GM21717 (cell line): ENCODE measurements around the gene HHATL.

ENCODE experiments used
- ATAC-seq: cut with Tn5 transposase; IDR thresholded peaks from one replicate; pipeline ENCODE4 v1.9.1; 2021; ENCODE audit warnings: mild to moderate bottlenecking, moderate library complexity; ENCODE audit not compliant: unreplicated experiment

Gene HHATL

DNA sequence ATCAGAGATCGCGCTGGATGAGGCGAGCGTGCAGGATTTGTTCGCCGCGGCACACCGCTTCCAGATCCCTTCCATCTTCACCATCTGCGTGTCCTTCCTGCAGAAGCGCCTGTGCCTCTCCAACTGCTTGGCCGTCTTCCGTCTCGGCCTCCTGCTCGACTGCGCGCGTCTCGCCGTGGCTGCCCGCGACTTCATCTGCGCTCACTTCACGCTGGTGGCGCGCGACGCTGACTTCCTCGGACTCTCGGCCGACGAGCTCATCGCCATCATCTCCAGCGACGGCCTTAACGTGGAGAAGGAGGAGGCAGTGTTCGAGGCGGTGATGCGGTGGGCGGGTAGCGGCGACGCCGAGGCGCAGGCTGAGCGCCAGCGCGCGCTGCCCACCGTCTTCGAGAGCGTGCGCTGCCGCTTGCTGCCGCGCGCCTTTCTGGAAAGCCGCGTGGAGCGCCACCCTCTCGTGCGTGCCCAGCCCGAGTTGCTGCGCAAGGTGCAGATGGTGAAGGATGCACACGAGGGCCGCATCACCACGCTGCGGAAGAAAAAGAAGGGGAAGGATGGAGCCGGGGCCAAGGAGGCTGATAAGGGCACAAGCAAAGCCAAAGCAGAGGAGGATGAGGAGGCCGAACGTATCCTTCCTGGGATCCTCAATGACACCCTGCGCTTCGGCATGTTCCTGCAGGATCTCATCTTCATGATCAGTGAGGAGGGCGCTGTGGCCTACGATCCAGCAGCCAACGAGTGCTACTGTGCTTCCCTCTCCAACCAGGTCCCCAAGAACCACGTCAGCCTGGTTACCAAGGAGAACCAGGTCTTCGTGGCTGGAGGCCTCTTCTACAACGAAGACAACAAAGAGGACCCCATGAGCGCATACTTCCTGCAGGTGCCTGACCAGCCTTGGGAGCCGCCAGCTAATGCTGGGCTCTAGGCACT, 16.4 kb downstream of the HHATL start:
- no peak for ATAC-seq

GRCh38 chr3:42685363-42685881, 17.2 kb downstream of the HHATL start, which contains the start of gene KLHL40:
TSS of gene KLHL40 (plus strand) at chr3:42685537. CDS start at chr3:42685619, 82 bp downstream.
- ATAC-seq = no peak

DNA sequence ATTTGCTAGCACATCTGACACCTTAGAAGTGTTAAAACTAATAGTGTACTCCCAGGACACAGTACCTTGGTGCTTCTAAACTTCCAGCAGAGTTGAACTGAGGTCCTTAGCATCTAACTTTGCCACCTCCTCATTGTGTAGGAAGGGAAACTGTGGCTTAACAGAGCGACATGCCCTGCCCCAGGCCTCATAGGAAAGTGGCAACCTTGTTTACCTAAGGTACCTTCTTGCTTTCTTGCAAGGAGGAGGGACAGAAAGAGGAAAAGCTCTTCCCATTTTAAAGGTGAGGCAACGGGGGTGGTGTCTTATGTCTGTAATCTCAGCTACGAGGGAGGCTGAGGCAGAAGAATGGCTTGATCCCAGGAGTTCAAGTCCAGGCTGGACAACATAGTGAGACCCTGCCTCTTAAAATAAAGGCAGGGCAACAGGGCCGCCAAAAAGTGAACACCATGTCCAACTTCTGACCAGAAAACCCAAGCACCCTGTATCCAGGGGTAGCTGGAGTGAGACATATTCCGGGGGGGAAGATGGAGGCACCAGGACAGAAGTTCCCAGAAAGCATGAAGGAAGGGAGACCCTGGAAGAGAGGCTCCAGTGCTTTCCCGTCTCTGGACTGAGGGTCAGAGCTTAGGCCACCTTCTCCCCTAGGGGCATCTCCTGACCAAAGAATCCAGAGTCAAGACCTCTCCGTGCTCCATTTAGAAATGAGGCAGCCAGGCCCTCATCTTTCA, 17.8 kb downstream of the HHATL start:
- no peak for ATAC-seq

DNA sequence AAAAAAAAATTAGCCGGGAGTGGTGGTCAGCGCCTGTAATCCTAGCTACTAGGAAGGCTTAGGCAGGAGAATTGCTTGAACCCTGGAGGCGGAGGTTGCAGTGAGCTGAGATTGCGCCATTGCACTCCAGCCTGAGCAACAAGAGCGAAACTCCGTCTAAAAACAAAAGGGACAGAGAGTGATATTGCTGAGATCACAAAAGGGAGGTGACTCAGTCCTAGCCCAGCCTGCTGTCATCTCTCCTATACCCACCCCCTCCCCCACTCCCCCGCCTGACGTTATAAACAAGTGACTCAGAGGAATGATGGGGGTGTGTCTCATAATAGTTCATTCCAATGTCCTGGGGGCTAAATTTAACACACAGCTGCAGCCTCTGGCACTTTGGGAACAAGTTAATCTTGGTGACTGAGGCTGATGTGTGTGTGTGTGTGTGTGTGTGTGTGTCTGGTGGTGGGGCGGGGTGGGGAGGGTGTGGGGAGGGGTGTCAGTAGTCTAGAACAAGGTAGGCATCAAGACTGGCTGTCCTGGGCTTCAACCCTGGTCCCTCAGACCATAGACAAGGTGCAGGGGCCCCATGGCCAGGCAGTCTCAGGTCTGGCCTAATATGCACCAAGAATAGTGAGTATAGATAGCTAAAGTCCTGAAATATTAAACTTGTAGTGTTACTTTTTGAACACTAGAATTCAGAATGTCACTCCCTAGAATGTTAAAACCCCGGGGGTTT, 18.6 kb downstream of the HHATL start:
- ATAC-seq = no peak

- no peak for ATAC-seq
Observed at GRCh38 chr3:42682301-42683070, 20.1 kb downstream of the HHATL start.

- ATAC-seq = no peak
Observed at GRCh38 chr3:42681361-42682038, 21.1 kb downstream of the HHATL start.

GRCh38 chr3:42680806-42681205, 21.8 kb downstream of the HHATL start:
- no peak for ATAC-seq

DNA sequence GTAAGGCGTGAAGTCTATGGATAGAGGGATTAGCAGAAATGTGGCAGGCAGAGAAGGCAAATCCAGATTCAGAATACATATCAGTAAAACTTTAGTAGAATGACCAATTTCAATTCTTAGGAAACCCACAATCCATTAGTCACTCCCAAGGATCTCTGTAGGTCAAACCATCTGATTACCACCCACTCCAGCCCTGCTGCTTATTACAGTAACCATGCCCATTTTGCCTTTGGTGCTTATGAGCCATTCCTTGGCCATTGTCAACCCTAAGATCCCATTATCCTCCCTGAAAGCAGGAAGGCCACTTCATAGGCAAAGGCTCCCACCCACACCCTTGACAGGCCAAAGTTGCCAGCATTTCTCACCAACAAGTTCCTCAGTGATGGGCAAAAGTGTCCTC, 22.3 kb downstream of the HHATL start:
- no peak for ATAC-seq

DNA sequence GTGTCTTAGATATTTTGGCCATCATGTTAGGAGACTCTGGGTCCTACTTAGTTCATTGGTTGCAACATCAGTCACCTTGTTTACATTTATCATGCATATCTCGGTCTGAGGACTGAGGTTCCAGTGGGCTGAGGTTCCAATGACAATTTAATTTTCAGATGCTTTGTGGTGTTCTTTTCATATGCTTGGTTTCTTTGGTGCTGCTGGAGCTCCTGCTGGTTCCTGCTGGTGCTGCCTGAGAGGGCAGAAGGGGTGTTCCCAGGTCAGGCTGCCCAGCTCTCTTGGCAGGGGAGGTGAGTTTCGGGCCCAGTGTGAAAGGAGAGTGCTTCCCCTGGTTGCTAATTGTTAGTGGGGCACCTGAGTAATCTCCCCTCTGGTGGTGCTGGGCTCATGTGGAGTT, 24.2 kb downstream of the HHATL start:
- ATAC-seq = no peak

DNA sequence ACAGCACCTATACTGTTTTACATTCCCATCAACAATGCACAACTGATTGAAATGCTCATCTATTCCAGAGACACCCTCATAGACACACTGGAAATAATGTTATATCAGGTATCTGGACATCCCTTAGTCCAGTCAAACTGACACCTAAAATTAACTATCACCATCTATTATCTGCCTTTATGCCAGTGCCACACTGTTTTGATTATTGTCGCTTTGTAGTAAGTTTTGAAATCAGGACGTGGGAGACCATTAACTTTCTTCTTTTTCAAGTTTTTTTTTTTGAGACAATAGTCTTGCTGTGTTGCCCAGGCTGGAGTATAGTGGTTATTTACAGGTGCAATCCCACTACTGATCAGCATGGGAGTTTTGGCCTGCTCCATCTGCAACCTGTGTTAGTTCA, 26.7 kb downstream of the HHATL start:
- no peak for ATAC-seq

DNA sequence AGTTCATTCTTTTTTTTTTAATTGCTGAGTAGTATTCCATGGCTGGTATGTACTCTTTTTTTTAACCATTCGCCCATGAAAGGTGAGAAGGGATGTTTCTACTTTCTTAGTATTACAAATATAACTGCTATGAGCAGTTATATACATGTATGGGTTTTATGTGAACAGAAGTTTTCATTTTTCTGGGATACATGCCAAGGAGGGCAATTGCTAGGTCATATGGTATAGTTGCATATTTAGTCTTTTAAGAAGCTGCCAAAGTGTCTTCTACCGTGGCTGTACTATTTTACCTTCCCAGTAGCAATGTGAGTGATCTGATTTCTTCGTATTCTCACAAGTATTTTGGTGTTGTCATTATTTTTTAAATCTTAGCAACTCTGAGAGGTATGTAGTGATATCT, 28.5 kb downstream of the HHATL start:
- ATAC-seq = no peak

DNA sequence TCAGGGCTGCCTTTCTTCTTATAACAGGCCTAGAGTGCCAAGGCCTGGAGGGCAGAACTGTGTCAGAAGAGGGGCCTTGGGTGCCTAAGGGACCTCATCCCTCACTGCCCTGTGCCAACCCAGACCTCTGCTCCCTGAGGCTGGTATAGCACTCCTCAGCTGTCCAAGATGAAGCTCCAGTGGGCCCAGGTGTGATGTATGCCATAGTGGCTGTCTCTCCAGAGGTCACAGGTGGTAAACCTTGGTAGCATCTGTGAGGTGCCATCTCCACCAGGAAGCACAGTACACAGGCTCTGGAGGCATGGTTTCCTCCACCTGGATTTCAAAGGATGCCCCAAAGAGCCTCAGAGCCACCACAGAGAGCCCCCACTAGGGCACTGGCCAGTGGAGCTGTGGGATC, 29.5 kb downstream of the HHATL start:
- no peak for ATAC-seq

DNA sequence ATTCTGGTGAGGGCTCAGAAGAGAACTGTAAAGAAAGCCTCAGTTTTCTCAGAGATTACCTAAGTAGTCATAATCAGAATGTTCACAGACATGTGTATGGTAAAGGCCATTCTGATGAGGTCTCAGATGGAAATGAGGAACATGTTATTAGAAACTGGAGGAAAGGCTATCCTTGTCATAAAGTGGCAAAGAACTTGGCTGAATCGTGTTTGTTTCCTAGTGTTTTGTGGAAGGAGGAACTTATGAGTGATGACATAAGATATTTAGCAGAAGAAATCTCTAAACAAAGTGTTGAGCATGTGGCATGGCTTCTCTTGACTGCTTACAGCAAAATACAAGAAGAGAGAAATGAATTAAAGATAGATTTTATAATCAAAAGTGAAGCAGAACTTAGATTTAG, 30.1 kb downstream of the HHATL start:
- no peak for ATAC-seq

DNA sequence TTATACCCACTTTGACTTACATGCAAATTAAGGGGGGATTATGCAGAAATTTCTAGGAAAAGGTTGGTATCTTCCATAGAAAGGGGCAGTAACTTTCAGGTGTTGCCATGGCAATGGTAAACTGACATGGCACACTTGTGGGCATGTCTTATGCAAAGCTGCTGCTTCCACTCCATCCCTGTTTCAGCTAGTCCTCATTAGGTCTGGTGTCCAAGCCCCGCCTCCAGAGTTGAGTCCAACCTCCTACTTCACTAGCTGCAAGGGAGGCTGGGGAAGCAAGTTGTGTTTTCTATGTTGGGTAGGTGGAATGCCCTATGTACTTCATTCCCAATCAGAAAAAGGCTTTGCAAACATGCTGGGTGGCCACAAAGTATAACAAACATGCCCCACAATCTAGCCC, 31.9 kb downstream of the HHATL start:
- ATAC-seq = no peak

- no peak for ATAC-seq
Observed at GRCh38 chr3:42670051-42670576, 32.5 kb downstream of the HHATL start.

- no peak for ATAC-seq
Observed at GRCh38 chr3:42668793-42669217, 33.8 kb downstream of the HHATL start.

DNA sequence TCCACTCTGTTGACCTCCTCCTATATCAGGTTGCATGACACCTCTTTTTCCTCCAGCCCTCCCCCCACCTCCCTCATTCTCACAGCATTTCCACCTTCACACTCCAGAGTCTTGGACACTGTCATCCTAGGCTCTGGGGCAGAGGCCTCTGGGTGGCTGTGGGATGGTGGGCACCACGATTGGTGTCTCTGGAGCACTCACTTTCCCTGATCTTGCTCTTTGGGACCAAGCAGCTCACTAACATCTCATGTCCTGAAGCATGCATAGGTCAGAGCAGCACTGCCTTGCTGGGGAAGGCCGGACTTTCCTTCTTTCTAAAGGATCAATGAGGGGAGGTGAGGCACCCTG, 34.2 kb downstream of the HHATL start:
- no peak for ATAC-seq

DNA sequence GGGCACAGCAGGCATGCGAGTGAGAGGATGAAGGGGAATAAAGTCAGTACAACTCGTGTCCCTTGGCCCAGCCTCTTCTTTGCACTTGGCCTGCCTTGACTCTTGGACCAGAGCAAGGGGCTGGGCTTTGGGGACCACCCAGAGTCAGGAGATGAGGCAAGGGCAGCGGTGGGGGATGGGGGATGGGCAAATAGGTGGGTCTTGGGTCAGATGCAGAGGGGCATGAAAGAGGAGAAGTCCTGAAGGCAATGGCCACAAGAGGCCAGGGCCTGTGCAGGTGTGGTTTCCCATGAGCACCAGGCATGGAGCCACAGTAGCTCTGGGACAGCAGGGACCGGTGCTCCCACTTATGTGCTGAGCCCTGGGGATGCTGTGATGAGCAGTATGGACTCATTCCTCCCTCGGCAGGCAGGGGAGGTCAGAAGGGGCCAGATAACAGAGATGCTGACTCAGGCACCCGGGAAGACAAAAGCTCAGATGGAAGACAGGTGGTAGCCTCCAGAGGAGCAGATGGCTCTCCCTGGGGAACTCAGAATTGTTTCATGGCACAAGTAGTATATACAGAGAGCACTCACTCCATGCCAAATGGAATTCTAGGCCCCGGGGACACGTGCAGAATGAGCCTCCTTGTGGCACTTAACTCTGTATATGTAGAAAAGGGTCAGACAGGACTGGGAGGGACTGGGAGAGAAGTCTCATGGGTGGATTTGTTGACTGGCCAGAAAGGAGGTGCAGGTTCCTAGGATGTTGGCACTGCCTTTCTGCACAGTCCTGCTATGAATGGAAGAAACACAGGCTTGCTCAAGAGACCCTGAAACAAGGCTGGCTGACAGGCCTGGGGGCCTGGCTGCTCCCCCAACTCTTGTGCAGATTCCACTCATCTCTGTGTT, 34.8 kb downstream of the HHATL start:
- ATAC-seq = no peak

GRCh38 chr3:42667096-42667522, 35.5 kb downstream of the HHATL start:
- no peak for ATAC-seq
